Spleen (tissue), 11 donors: ENCODE measurements around the gene DNHD1. TPM values are rescaled to one million over a fixed set of nuclear protein-coding genes. Genes with fewer than 3 reads are reported as not detected.

Experiments
- DNase-seq: peaks from one replicate; pipeline ENCODE4 v3.0.0-alpha.2; 2020
- H3K27ac ChIP-seq, 8 donors: fragments of 200-600 bp; sonication (generic) in 7 of 8; 1 replicate in 4 of 8; 2 replicates in 4 of 8; pipeline versions ENCODE4 v1.5.0 to v1.8.0; 2016 to 2021; ENCODE audit warnings: inconsistent platforms in 4 of 8, mild to moderate bottlenecking in 4 of 8, moderate library complexity in 1 of 8
- H3K27me3 ChIP-seq, 7 donors: fragments of 200-600 bp; sonication (generic) in 6 of 7; replicated peaks in 1 of 7; 1 replicate in 4 of 7; 2 replicates in 3 of 7; pipeline versions ENCODE4 v1.5.0 to v1.8.0; 2016 to 2021; ENCODE audit warnings: inconsistent platforms in 3 of 7, mild to moderate bottlenecking in 1 of 7
- H3K36me3 ChIP-seq, 6 donors: fragments of 200-600 bp; sonication (generic) in 5 of 6; 1 replicate in 4 of 6; 2 replicates in 2 of 6; pipeline versions ENCODE4 v1.5.0 to v1.8.0; 2016 to 2021; ENCODE audit warnings: inconsistent platforms in 2 of 6
- H3K4me1 ChIP-seq, 6 donors: fragments of 200-600 bp; sonication (generic) in 5 of 6; 1 replicate in 3 of 6; 2 replicates in 3 of 6; pipeline versions ENCODE4 v1.5.0 to v1.8.0; 2016 to 2021; ENCODE audit warnings: inconsistent platforms in 3 of 6
- H3K4me3 ChIP-seq, 8 donors: fragments of 200-600 bp; sonication (generic) in 7 of 8; 1 replicate in 4 of 8; 2 replicates in 4 of 8; pipeline versions ENCODE4 v1.5.0 to v1.8.0; 2016 to 2021; ENCODE audit warnings: inconsistent platforms in 4 of 8, mild to moderate bottlenecking in 4 of 8, moderate library complexity in 2 of 8
- H3K9me3 ChIP-seq, 8 donors: fragments of 200-600 bp; sonication (generic) in 7 of 8; 1 replicate in 4 of 8; 2 replicates in 4 of 8; pipeline versions ENCODE4 v1.5.0 to v1.8.0; 2016 to 2021; ENCODE audit warnings: inconsistent platforms in 4 of 8
- POLR2A ChIP-seq, 3 donors: fragments of 450-650 bp; IDR thresholded peaks; one replicate each; pipeline ENCODE4 v1.5.1; 2017; ENCODE audit warnings: antibody characterized with exemption in 3 of 3, mild to moderate bottlenecking in 1 of 3
- POLR2AphosphoS5 ChIP-seq, 3 donors: sonication (generic); formaldehyde crosslinking; IDR thresholded peaks; one replicate each; pipeline ENCODE4 v1.5.1; 2017; ENCODE audit warnings: antibody characterized with exemption in 3 of 3
- WGBS, 5 donors: extraction: QIAGEN DNeasy Blood & Tissue Kit in 3 of 5; methylation state at CpG; one replicate each; pipeline versions ENCODE4 v1.1.5 to v1.1.7; 2013 to 2018; 5-methylcytosine and 5-hydroxymethylcytosine counted together
- intact Hi-C: fragments of 100-400 bp; cut with DNase I; formaldehyde crosslinking; loops from one replicate; pipeline ENCODE4 v1.15.0; 2023; ENCODE audit warnings: low total_unique reads
- polyA plus RNA-seq, 3 donors: library from polyadenylated mRNA; stranded (reverse); fragments of 200-250 nt; gene quantifications; one replicate each; pipeline ENCODE4 v1.2.1, GENCODE V29; 2013
- total RNA-seq, 7 donors: library from RNA; depleted of rRNA in 3 of 7; stranded (reverse); fragments of >200 nt in 3 of 7; fragmentation: NEBNext Ultra II Directional in 4 of 7; extraction: Animal tissue kit (Norgen Biotek cat#: 25700) in 4 of 7; gene quantifications; one replicate each; pipeline versions ENCODE4 v1.1.0 to v1.2.1, GENCODE V29; 2016 to 2021
- TF ChIP-seq, protein P1 (sequence below), 11 experiments: fragments of 200-600 bp in 7 of 11; fragments of 450-650 bp in 4 of 11; sonication (generic) in 4 of 11; IDR thresholded peaks in 8 of 11; conservative IDR thresholded peaks in 3 of 11; 1 replicate in 7 of 11; 2 replicates in 4 of 11; pipeline versions ENCODE4 v1.4.0 to v1.8.0; 2016 to 2021; ENCODE audit warnings: antibody characterized with exemption in 11 of 11, inconsistent platforms in 4 of 11, mild to moderate bottlenecking in 1 of 11
- donor health status: healthy with polysubstance abuse.
- donor health status: DM: no; HTN: no; CAD: no; lungs with moderate emphysema.
- donor health status: DM: no; HTN: no; CAD: no.
- donor health status: Bipolar disorder and iron deficiency.
- donor health status: healthy.
- donor health status: DM: no; HTN: no; CAD: no.
- donor health status: DM: yes; HTN: yes; CAD: no.

The DNHD1 gene
- total and polyA plus RNA-seq, 10 donors, result 6.0 to 40.7 (median 25.8) TPM

DNA sequence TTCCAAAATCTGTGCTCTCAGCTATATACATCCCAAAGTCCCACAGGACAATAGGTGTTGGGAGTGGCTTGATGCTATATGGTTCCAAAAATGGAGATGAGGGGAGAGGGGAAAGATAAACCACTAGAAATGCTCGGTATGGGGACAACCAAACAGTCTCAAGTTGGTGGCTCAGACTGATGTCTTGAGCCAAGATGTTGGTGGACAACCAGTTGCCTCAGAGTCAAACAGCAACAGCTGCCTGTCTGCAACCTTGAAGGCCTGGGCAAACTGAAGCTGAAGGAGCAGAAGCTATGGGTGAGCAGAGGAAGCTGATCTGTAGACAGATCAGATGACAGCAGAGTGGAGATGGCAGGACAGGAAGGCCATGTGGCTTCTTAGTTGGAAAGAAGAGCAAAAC is 102.4 kb downstream of the DNHD1 start:
- intact Hi-C loops, result loop anchor here (10.0 kb wide), 1 partner anchor 65 kb away; no protein-coding TSS in a partner anchor
- peaks cover 0 to 75% (median 55%) of the 10 kb centered on the region in 6 donors for H3K36me3 ChIP-seq
- no peaks in the 10 kb centered on the region for H3K9me3 ChIP-seq
- 75 to 92% (median 84%) methylated on average over 1 of the region's 1 CpG for WGBS, 5 donors
- no peak overlapping the region for H3K27ac ChIP-seq
- no peak overlapping the region for H3K4me3 ChIP-seq
- no peaks in the 10 kb centered on the region for H3K27me3 ChIP-seq
- TF ChIP-seq, protein P1, sequence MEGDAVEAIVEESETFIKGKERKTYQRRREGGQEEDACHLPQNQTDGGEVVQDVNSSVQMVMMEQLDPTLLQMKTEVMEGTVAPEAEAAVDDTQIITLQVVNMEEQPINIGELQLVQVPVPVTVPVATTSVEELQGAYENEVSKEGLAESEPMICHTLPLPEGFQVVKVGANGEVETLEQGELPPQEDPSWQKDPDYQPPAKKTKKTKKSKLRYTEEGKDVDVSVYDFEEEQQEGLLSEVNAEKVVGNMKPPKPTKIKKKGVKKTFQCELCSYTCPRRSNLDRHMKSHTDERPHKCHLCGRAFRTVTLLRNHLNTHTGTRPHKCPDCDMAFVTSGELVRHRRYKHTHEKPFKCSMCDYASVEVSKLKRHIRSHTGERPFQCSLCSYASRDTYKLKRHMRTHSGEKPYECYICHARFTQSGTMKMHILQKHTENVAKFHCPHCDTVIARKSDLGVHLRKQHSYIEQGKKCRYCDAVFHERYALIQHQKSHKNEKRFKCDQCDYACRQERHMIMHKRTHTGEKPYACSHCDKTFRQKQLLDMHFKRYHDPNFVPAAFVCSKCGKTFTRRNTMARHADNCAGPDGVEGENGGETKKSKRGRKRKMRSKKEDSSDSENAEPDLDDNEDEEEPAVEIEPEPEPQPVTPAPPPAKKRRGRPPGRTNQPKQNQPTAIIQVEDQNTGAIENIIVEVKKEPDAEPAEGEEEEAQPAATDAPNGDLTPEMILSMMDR (IDR thresholded peaks at IDR 0.05 in 8 of 11, conservative IDR thresholded peaks at IDR 0.05 in 3 of 11), result no peak
- DNase-seq, result no peak
- H3K4me1 ChIP-seq, result peaks cover 19 to 49% (median 32%) of the 10 kb centered on the region in 6 donors

DNA sequence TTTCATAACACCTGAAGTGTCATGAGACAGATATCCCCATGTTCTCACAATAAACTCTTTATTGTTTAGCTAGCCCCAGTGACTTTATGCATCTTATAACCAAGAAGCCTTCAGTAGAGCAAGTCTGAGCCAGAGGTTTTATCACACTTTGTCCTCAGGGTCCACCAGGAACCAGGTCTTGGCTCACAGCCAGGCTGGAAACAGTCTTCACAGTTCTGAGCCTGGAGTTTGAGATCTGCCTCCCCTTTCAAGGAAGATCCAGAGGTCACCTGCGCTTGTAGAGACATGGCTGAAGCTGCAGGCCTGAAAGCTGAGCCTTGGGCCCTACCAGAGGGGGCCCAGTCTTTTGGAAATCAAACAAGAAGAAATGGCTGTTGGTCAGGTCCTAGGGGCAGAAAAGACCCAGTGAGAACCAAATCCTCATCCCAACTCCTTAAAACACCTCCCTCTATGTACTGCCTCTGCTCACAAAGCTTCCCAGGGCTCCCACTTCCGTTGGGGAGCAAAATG is 102.9 kb downstream of the DNHD1 start:
- Histone ChIP-seq H3K27me3 (no peaks in the 10 kb centered on the region), H3K4me3 (no peak overlapping the region), H3K36me3 (peaks cover 0 to 70% (median 53%) of the 10 kb centered on the region in 6 donors), H3K9me3 (no peaks in the 10 kb centered on the region), H3K27ac (no peak overlapping the region), H3K4me1 (peaks cover 24 to 54% (median 37%) of the 10 kb centered on the region in 6 donors)
- intact Hi-C loops, result loop anchor here (5.0 to 10.0 kb wide), 2 partner anchors 65 to 82 kb away; partner anchors contain the start of gene MRPL17
- no peak for TF ChIP-seq POLR2A (IDR thresholded peaks at IDR 0.05)
- TF ChIP-seq, protein P1 (IDR thresholded peaks at IDR 0.05 in 8 of 11, conservative IDR thresholded peaks at IDR 0.05 in 3 of 11), result no peak
- TF ChIP-seq POLR2AphosphoS5 (IDR thresholded peaks at IDR 0.05), result no peak
- DNase-seq, result no peak
- 88 to 92% (median 89%) methylated on average over 2 of the region's 2 CpGs for WGBS, 5 donors

DNA sequence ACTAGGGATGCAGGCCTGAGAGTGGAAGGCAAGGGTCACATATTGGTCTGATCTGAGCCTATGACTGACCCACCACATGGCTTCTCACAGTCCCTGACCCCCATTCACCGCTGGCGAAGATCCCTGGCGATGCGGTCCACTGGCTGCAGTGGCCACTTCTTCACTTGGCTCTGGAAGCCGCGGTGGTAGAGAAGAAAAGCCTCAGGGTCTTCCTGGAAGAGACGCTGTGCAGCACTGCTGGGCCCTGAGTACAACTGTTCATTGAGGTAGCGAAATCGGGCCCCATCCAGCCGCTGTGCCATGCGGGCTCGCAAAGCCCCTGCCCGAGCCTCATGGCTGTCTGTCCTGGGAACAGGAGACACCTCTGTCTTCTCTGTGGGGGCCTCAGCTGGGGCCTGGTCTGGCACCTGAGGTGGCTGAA is 104.0 kb downstream of the DNHD1 start:
- WGBS, 5 donors, result 97 to 98% (median 97%) methylated on average over 11 to 13 of the region's 13 CpGs
- no peaks in the 10 kb centered on the region for H3K9me3 ChIP-seq
- intact Hi-C loops, result loop anchor here (5.0 kb wide), 1 partner anchor 81 kb away; the partner anchor contains the start of gene MRPL17
- no peak overlapping the region for H3K4me3 ChIP-seq
- no peak for DNase-seq
- no peak overlapping the region for H3K27ac ChIP-seq
- H3K36me3 ChIP-seq, result peaks cover 0 to 69% (median 49%) of the 10 kb centered on the region in 6 donors
- H3K27me3 ChIP-seq, result no peaks in the 10 kb centered on the region
- TF ChIP-seq POLR2A (IDR thresholded peaks at IDR 0.05) (no peak), POLR2AphosphoS5 (IDR thresholded peaks at IDR 0.05) (no peak)
- TF ChIP-seq, protein P1 (IDR thresholded peaks at IDR 0.05 in 8 of 11, conservative IDR thresholded peaks at IDR 0.05 in 3 of 11), result no peak
- peaks cover 35 to 65% (median 48%) of the 10 kb centered on the region in 6 donors for H3K4me1 ChIP-seq

DNA sequence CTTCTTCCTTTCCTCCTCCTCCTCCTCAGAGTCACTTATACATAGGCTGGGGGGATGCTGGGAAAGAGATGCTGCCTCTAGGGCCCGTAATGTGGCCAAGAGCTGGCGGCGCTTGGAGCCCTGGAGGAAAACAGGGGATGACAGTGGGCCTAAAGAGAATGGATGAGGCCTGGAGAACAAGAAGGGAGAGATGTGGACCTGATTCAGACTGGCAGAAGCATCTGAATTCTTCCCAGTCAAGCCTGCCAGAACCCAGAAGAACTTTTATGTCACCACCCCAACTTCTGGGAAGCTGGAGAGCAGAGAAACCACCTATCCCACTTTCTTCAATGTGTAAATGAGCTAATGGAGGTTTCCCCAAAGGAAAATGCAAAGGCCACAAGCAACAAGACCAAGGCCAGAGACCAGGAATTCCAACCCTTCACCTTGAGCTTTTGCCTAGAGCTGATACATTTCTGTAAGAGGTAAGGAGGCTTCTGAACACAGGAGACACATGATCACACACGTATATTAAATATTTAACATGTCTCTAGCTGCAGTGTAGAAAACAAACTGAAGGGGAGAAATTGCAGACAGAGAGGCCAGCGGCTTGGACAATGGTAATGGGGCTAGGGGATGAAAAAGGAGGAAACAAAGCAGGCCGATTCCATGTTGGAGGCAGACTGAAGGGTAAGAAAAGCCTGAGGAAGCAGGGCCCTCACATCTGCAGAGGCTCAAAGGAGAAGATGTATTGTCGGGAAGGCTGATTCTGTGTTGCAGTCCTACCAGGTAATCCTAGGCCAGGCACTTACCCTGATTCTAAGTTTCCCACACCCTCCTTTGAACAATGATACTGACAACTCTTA is 105.2 kb downstream of the DNHD1 start:
- Histone ChIP-seq H3K36me3 (peaks cover 0 to 63% (median 39%) of the 10 kb centered on the region in 6 donors), H3K27me3 (no peaks in the 10 kb centered on the region), H3K4me1 (peaks cover 48 to 78% (median 61%) of the 10 kb centered on the region in 6 donors), H3K4me3 (peak overlapping the region; percentile 60 to 91 (median 84)), H3K9me3 (no peaks in the 10 kb centered on the region), H3K27ac (peak overlapping the region in 7 of 8 donors; percentile 90 to 98 (median 94))
- TF ChIP-seq POLR2A (IDR thresholded peaks at IDR 0.05), result no peak
- 51 to 65% (median 56%) methylated on average over 7 of the region's 7 CpGs for WGBS, 5 donors
- intact Hi-C loops, result loop anchor here (5.0 kb wide), 1 partner anchor 80 kb away; the partner anchor contains the start of gene MRPL17
- DNase-seq, result no peak
